Keratinocyte (primary cell): ENCODE data around the gene PPP2R1A. TPM values are rescaled to one million over a fixed set of nuclear protein-coding genes. Genes with fewer than 3 reads are reported as not detected.
A peak's percentile ranks its signal among the peaks of the same experiment; 100 is the strongest.
"Not testable (repeated sequence)": the region's sequence is repeated elsewhere in the genome, so short reads cannot be mapped to it uniquely, and the experiment has no call there.

Experiments
- DNase-seq: peaks from one replicate; pipeline ENCODE4 v3.0.0-alpha.2; 2011; ENCODE audit warnings: low read depth, missing footprints, low spot score
- FAIRE-seq: peaks from 2 replicates; lab custom pipeline; 2011; peaks lifted over from hg19 to GRCh38; lab: Jason Lieb, UNC
- H2AFZ ChIP-seq: 2 replicates; pipeline ENCODE4 v1.6.0; 2012; ENCODE audit warnings: low read length, control low read depth, inconsistent platforms; ENCODE audit not compliant: control insufficient read depth
- H3K27ac ChIP-seq: 2 replicates; pipeline ENCODE4 v1.5.1; 2011; ENCODE audit warnings: low read length; ENCODE audit not compliant: control insufficient read depth, insufficient read depth
- H3K27me3 ChIP-seq: 3 replicates; pipeline ENCODE4 v1.6.0; 2011; ENCODE audit warnings: low read length; ENCODE audit not compliant: control insufficient read depth, insufficient read depth; ENCODE audit errors: extremely low read depth
- H3K36me3 ChIP-seq, 2 experiments: 2 replicates in 1 of 2; 3 replicates in 1 of 2; pipeline ENCODE4 v1.5.1; 2011; ENCODE audit warnings: low read length in 2 of 2, mild to moderate bottlenecking in 1 of 2; ENCODE audit not compliant: control insufficient read depth in 2 of 2, insufficient read depth in 2 of 2; ENCODE audit errors: extremely low read depth in 1 of 2
- H3K4me1 ChIP-seq: 3 replicates; pipeline ENCODE4 v1.5.1; 2011; ENCODE audit warnings: low read length; ENCODE audit not compliant: control insufficient read depth, insufficient read depth; ENCODE audit errors: extremely low read depth
- H3K4me2 ChIP-seq: 3 replicates; pipeline ENCODE4 v1.6.0; 2011; ENCODE audit warnings: low read depth, low read length; ENCODE audit not compliant: control insufficient read depth, insufficient read depth; ENCODE audit errors: extremely low read depth
- H3K4me3 ChIP-seq, 3 experiments: fragments of 200-600 bp in 1 of 3; sonication (generic) in 1 of 3; 2 replicates in 2 of 3; 3 replicates in 1 of 3; pipeline ENCODE4 v1.5.1; 2011 to 2016; ENCODE audit warnings: low read length in 3 of 3, mild to moderate bottlenecking in 3 of 3, control low read depth in 2 of 3, inconsistent platforms in 1 of 3, low read depth in 1 of 3, mixed read lengths in 1 of 3, mixed run types in 1 of 3, moderate library complexity in 1 of 3; ENCODE audit not compliant: control insufficient read depth in 2 of 3, insufficient read depth in 2 of 3; ENCODE audit errors: extremely low read depth in 1 of 3
- H3K79me2 ChIP-seq: 2 replicates; pipeline ENCODE4 v1.6.0; 2012; ENCODE audit warnings: low read length; ENCODE audit not compliant: control insufficient read depth, insufficient read depth
- H3K9ac ChIP-seq: 3 replicates; pipeline ENCODE4 v1.6.0; 2011; ENCODE audit warnings: low read length; ENCODE audit not compliant: control insufficient read depth, insufficient read depth; ENCODE audit errors: extremely low read depth
- H3K9me1 ChIP-seq: 3 replicates; pipeline ENCODE4 v1.6.0; 2011; ENCODE audit warnings: low read length; ENCODE audit not compliant: control insufficient read depth, insufficient read depth; ENCODE audit errors: extremely low read depth
- H3K9me3 ChIP-seq: 2 replicates; pipeline ENCODE4 v1.5.1; 2012; ENCODE audit warnings: low read depth, low read length; ENCODE audit not compliant: control insufficient read depth
- H4K20me1 ChIP-seq: 3 replicates; pipeline ENCODE4 v1.6.0; 2011; ENCODE audit warnings: low read length; ENCODE audit not compliant: control insufficient read depth, insufficient read depth; ENCODE audit errors: extremely low read depth
- CTCF ChIP-seq, 3 experiments: IDR thresholded peaks in 1 of 3; conservative IDR thresholded peaks in 1 of 3; optimal IDR thresholded peaks in 1 of 3; 2 replicates in 2 of 3; 3 replicates in 1 of 3; pipeline versions ENCODE3 to v1.5.1; 2011; ENCODE audit warnings: low read length in 3 of 3, mild to moderate bottlenecking in 3 of 3, moderate library complexity in 2 of 3, control low read depth in 1 of 3, inconsistent platforms in 1 of 3; ENCODE audit not compliant: insufficient read depth in 2 of 3; ENCODE audit errors: extremely low read depth in 1 of 3
- EZH2 ChIP-seq: IDR thresholded peaks from one replicate; pipeline ENCODE4 v1.6.1; 2012; ENCODE audit warnings: inconsistent platforms, mild to moderate bottlenecking, low read length, moderate library complexity
- dilution Hi-C: fragments of 300-500 bp; cut with MboI; formaldehyde crosslinking; loops from one replicate; pipeline ENCODE4 v1.7.0; 2020; ENCODE audit warnings: low sequenced_read_pairs; ENCODE audit not compliant: extremely low pct_ligation_motif_present
- polyA plus RNA-seq, 5 experiments: library from polyadenylated mRNA; depleted of rRNA in 3 of 5; stranded (reverse) in 3 of 5; stranded (forward) in 1 of 5; unstranded in 1 of 5; fragments of >200 nt; gene quantifications; 1 replicate in 1 of 5; 2 replicates in 3 of 5; 3 replicates in 1 of 5; pipeline versions ENCODE4 v1.2.1 to v1.2.3, GENCODE V29; 2011 to 2012; ENCODE audit warnings: missing spikeins in 2 of 5, low read depth in 1 of 5, low replicate concordance in 1 of 5

The PPP2R1A gene
- polyA plus RNA-seq, 1 donor (not counting 4 experiments of a cell fraction or from before 2014, with no cell fraction given) = 130 TPM

- Histone ChIP-seq H3K9ac (peak overlapping the region; percentile 12), H3K4me2 (peak overlapping the region; percentile 17), H3K9me1 (no peaks in the 10 kb centered on the region), H3K9me3 (no peaks in the 10 kb centered on the region), H4K20me1 (peaks cover 17% of the 10 kb centered on the region), H3K27ac (peak overlapping the region; percentile 56), H3K4me3 (no peak overlapping the region), H3K36me3 (peaks cover 43 to 54% of the 10 kb centered on the region in 2 experiments), H3K27me3 (no peaks in the 10 kb centered on the region), H3K79me2 (peaks cover 94% of the 10 kb centered on the region), H3K4me1 (peaks cover 16% of the 10 kb centered on the region), H2AFZ (no peak overlapping the region)
- TF ChIP-seq CTCF (optimal IDR thresholded peaks at IDR 0.05 in 1 of 3, IDR thresholded peaks at IDR 0.05 in 1 of 3, conservative IDR thresholded peaks at IDR 0.05 in 1 of 3; ENCODE audit: extremely low read depth in 1 of 3, insufficient read depth in 2 of 3, low read length in 3 of 3) (no peak), EZH2 (no peak)
- DNase-seq = no peak
- dilution Hi-C loops = no loop called here
- FAIRE-seq = peak; percentile 61
Measured at GRCh38 chr19:52200044-52200443, 10.2 kb downstream of the PPP2R1A start.

- DNase-seq, H3K27me3 ChIP-seq, H3K9ac ChIP-seq, H2AFZ ChIP-seq, H3K9me3 ChIP-seq, H3K4me3 ChIP-seq, H3K27ac ChIP-seq, H3K9me1 ChIP-seq, FAIRE-seq, H3K4me2 ChIP-seq, dilution Hi-C loops: not testable (repeated sequence)
- peaks cover 46 to 55% of the 10 kb centered on the region in 2 experiments for H3K36me3 ChIP-seq
- H3K79me2 ChIP-seq = peaks cover 94% of the 10 kb centered on the region
- H4K20me1 ChIP-seq = peaks cover 14% of the 10 kb centered on the region
- peaks cover 16% of the 10 kb centered on the region for H3K4me1 ChIP-seq
Measured at GRCh38 chr19:52200755-52201391, 11.0 kb downstream of the PPP2R1A start.

GRCh38 chr19:52206481-52206880 is 16.6 kb downstream of the PPP2R1A start:
- H3K79me2 ChIP-seq = peaks cover 77% of the 10 kb centered on the region
- no peak overlapping the region for H3K27ac ChIP-seq
- no peak for DNase-seq

More at GRCh38 chr19:52206481-52206880, 16.6 kb downstream of the PPP2R1A start:
- H3K36me3 ChIP-seq = peaks cover 66 to 71% of the 10 kb centered on the region in 2 experiments
- H3K4me2 ChIP-seq = no peak overlapping the region
- H3K4me1 ChIP-seq = no peaks in the 10 kb centered on the region
- H3K9ac ChIP-seq = no peak overlapping the region
- no peaks in the 10 kb centered on the region for H3K9me1 ChIP-seq
- H3K27me3 ChIP-seq = no peaks in the 10 kb centered on the region
- no peak for FAIRE-seq
- H3K9me3 ChIP-seq = no peaks in the 10 kb centered on the region
- no peak overlapping the region for H3K4me3 ChIP-seq
- peaks cover 6% of the 10 kb centered on the region for H4K20me1 ChIP-seq
- no peak overlapping the region for H2AFZ ChIP-seq
- dilution Hi-C loops = no loop called here
- TF ChIP-seq CTCF (optimal IDR thresholded peaks at IDR 0.05 in 1 of 3, IDR thresholded peaks at IDR 0.05 in 1 of 3, conservative IDR thresholded peaks at IDR 0.05 in 1 of 3; ENCODE audit: extremely low read depth in 1 of 3, insufficient read depth in 2 of 3, low read length in 3 of 3) (no peak), EZH2 (no peak)
